ENCODE data around the gene SNTG2. TPM values are rescaled to one million over a fixed set of nuclear protein-coding genes. Genes with fewer than 3 reads are reported as not detected.

Gene SNTG2
- total RNA-seq, 6 experiments from 2014 or later, result not detected

- Histone ChIP-seq H3K9me3 (no peaks in the 10 kb centered on the region), H3K4me3 (no peak overlapping the region), H3K36me3 (no peaks in the 10 kb centered on the region), H3K27ac (no peak overlapping the region), H3K27me3 (no peaks in the 10 kb centered on the region), H3K4me1 (no peaks in the 10 kb centered on the region)
- ATAC-seq (no peak), DNase-seq (no peak)
- no peak for TF ChIP-seq POLR2A (IDR thresholded peaks at IDR 0.05)
- no peak for TF ChIP-seq CTCF (IDR thresholded peaks at IDR 0.05)
- WGBS (ENCODE audit: insufficient coverage, low coverage, low lambda C conversion rate, missing lambda C conversion rate), result 35% methylated on average over 2 of the region's 2 CpGs
- intact Hi-C loops (cut with DNase I), result no loop called here
Measured at GRCh38 chr2:1002350-1002749, 51.7 kb downstream of the SNTG2 start.

GRCh38 chr2:1004398-1004797 lies 53.7 kb downstream of the SNTG2 start:
- TF ChIP-seq POLR2A (IDR thresholded peaks at IDR 0.05), result no peak
- TF ChIP-seq CTCF (IDR thresholded peaks at IDR 0.05), result no peak
- Histone ChIP-seq H3K4me1 (no peaks in the 10 kb centered on the region), H3K4me3 (no peak overlapping the region), H3K27ac (no peak overlapping the region), H3K36me3 (no peaks in the 10 kb centered on the region), H3K27me3 (no peaks in the 10 kb centered on the region), H3K9me3 (no peaks in the 10 kb centered on the region)
- no peak for DNase-seq
- ATAC-seq, result no peak
- WGBS (ENCODE audit: insufficient coverage, low coverage, low lambda C conversion rate, missing lambda C conversion rate), result 44% methylated on average over 5 of the region's 5 CpGs
- intact Hi-C loops (cut with DNase I), result no loop called here

- H3K36me3 ChIP-seq, result no peaks in the 10 kb centered on the region
- H3K9me3 ChIP-seq, result no peaks in the 10 kb centered on the region
- H3K27ac ChIP-seq, result no peak overlapping the region
- DNase-seq (no peak), ATAC-seq (no peak)
- intact Hi-C loops (cut with DNase I), result no loop called here
- H3K4me3 ChIP-seq, result no peak overlapping the region
- no peaks in the 10 kb centered on the region for H3K4me1 ChIP-seq
- no peaks in the 10 kb centered on the region for H3K27me3 ChIP-seq
- 12% methylated on average over 7 of the region's 7 CpGs for WGBS (ENCODE audit: insufficient coverage, low coverage, low lambda C conversion rate, missing lambda C conversion rate)
- TF ChIP-seq POLR2A (IDR thresholded peaks at IDR 0.05) (no peak), CTCF (IDR thresholded peaks at IDR 0.05) (no peak)
Measured at GRCh38 chr2:1010415-1010930, 59.8 kb downstream of the SNTG2 start.

GRCh38 chr2:1011006-1011405 lies 60.4 kb downstream of the SNTG2 start:
- ATAC-seq (no peak), DNase-seq (no peak)
- intact Hi-C loops (cut with DNase I), result no loop called here
- Histone ChIP-seq H3K27ac (no peak overlapping the region), H3K36me3 (no peaks in the 10 kb centered on the region), H3K27me3 (no peaks in the 10 kb centered on the region), H3K4me3 (no peak overlapping the region), H3K4me1 (no peaks in the 10 kb centered on the region), H3K9me3 (no peaks in the 10 kb centered on the region)
- 28% methylated on average over 5 of the region's 5 CpGs for WGBS (ENCODE audit: insufficient coverage, low coverage, low lambda C conversion rate, missing lambda C conversion rate)
- TF ChIP-seq POLR2A (IDR thresholded peaks at IDR 0.05) (no peak), CTCF (IDR thresholded peaks at IDR 0.05) (no peak)

GRCh38 chr2:1011985-1012384 lies 61.3 kb downstream of the SNTG2 start:
- H3K27me3 ChIP-seq, result no peaks in the 10 kb centered on the region
- no peak for ATAC-seq
- WGBS (ENCODE audit: insufficient coverage, low coverage, low lambda C conversion rate, missing lambda C conversion rate), result 76% methylated on average over 7 of the region's 7 CpGs
- H3K4me3 ChIP-seq, result no peak overlapping the region
- no peaks in the 10 kb centered on the region for H3K36me3 ChIP-seq
- TF ChIP-seq POLR2A (IDR thresholded peaks at IDR 0.05) (no peak), CTCF (IDR thresholded peaks at IDR 0.05) (no peak)
- no peaks in the 10 kb centered on the region for H3K4me1 ChIP-seq
- no peaks in the 10 kb centered on the region for H3K9me3 ChIP-seq
- DNase-seq, result no peak
- H3K27ac ChIP-seq, result no peak overlapping the region
- intact Hi-C loops (cut with DNase I), result no loop called here
